ENCODE data around the gene INTS14. TPM values are rescaled to one million over a fixed set of nuclear protein-coding genes. Genes with fewer than 3 reads are reported as not detected.

The INTS14 gene
- total and polyA plus RNA-seq, 2 of the 8 experiments (the other 6 are each of a cell fraction or from before 2014, with no cell fraction given) = 33.1 to 33.7 TPM

DNA sequence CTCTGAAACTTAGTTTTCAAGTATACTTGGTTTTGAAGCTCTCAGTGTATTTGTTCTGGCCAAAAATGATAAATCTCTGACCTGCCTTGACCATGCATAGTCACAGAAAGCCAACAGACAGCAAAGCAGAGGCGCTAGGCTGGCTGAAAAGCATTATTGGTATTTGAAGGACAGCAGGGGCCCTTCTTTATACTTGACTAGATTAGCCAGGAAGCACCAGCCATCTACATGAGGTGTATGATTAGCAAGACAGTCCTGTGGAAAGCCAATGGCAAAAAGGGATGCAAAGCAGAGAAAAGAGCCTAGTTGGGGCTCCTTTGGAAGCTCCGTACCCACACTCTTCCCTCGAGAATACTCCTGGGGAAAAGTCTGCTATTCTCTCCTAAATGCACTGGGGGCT lies 18.6 kb upstream of the INTS14 start (continued):
- no peak for TF ChIP-seq CHD7 (IDR thresholded peaks at IDR 0.05; ENCODE audit: insufficient replicate concordance, low read length)
- no peak for TF ChIP-seq GABPA (IDR thresholded peaks at IDR 0.05; ENCODE audit: borderline replicate concordance, insufficient read depth, low read length)
- TF ChIP-seq RBBP5 (IDR thresholded peaks at IDR 0.05; ENCODE audit: borderline replicate concordance, low read depth, low read length) = no peak
- TF ChIP-seq CREB1 (IDR thresholded peaks at IDR 0.05) = no peak
- TF ChIP-seq SP4 (IDR thresholded peaks at IDR 0.05; ENCODE audit: low read length) = no peak
- no peak for TF ChIP-seq ZNF274 (IDR thresholded peaks at IDR 0.05; ENCODE audit: borderline replicate concordance, extremely low read depth, low read length)
- TF ChIP-seq TAF1 (IDR thresholded peaks at IDR 0.05; ENCODE audit: low read depth, low read length) = no peak
- TF ChIP-seq TCF12 (IDR thresholded peaks at IDR 0.05; ENCODE audit: low read depth, low read length) = no peak
- no peak for TF ChIP-seq ASH2L (IDR thresholded peaks at IDR 0.05; ENCODE audit: low read length)
- no peak for TF ChIP-seq EP300 (IDR thresholded peaks at IDR 0.05; ENCODE audit: borderline replicate concordance in 1 of 2, low read depth in 2 of 2, low read length in 2 of 2)
